Activated T-cell treated with anti-CD3 and anti-CD28 coated beads, Interleukin-2, amount 50 U/mL, for 24 hours (primary cell): ENCODE data around the gene CLPSL1.
A peak's percentile ranks its signal among the peaks of the same experiment; 100 is the strongest.
"Not testable (repeated sequence)": the region's sequence is repeated elsewhere in the genome, so short reads cannot be mapped to it uniquely, and the experiment has no call there.

Experiments used
- DNase-seq: peaks from one replicate; pipeline ENCODE4 v3.0.0-alpha.2; 2020
- H3K27ac Mint-ChIP-seq: 2 replicates; pipeline ENCODE4 v1.8.0; 2020; ENCODE audit warnings: mild to moderate bottlenecking, mixed read lengths
- H3K27me3 Mint-ChIP-seq: 2 replicates; pipeline ENCODE4 v1.8.0; 2020; ENCODE audit warnings: mixed read lengths
- H3K36me3 Mint-ChIP-seq: 2 replicates; pipeline ENCODE4 v1.8.0; 2020; ENCODE audit warnings: low read depth, mixed read lengths
- H3K4me1 Mint-ChIP-seq: 2 replicates; pipeline ENCODE4 v1.8.0; 2020; ENCODE audit warnings: low read depth, mixed read lengths
- H3K4me3 Mint-ChIP-seq: 2 replicates; pipeline ENCODE4 v1.8.0; 2020; ENCODE audit warnings: mild to moderate bottlenecking, moderate library complexity, mixed read lengths
- H3K9me3 Mint-ChIP-seq: 2 replicates; pipeline ENCODE4 v1.8.0; 2020; ENCODE audit warnings: mixed read lengths

CLPSL1 gene, protein sequence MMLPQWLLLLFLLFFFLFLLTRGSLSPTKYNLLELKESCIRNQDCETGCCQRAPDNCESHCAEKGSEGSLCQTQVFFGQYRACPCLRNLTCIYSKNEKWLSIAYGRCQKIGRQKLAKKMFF

DNA sequence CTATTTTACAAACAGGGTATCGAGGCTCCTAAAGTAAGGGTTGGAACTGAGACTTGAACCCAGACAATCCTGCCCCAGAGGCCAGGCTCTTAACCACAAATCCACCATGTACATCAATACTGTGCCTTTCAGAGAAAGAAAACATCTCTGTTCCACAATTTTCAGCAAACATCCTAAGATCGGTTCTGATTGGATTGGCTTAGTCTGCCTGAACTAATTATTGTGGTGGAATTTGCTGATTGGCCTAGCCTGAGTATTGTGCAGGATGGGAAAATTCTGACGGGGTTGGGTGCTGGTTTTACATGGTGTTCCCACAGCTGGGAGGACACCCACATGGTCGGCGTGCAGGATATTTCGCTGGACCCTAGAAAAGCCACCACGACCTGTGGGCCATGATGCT is at the start of gene CLPSL1:
CLPSL1 (plus strand) TSS at position 301 of the 400 bp plus-strand sequence; CDS start at position 393, 92 bp downstream.
- H3K36me3 Mint-ChIP-seq = no peaks in the 10 kb centered on the region
- H3K4me3 Mint-ChIP-seq = no peak within 1 kb of the TSS
- no peaks in the 10 kb centered on the region for H3K9me3 Mint-ChIP-seq
- peaks cover 3% of the 10 kb centered on the region for H3K4me1 Mint-ChIP-seq
- DNase-seq = no peak
- peaks cover 34% of the 10 kb centered on the region for H3K27me3 Mint-ChIP-seq
- no peak within 1 kb of the TSS for H3K27ac Mint-ChIP-seq

DNA sequence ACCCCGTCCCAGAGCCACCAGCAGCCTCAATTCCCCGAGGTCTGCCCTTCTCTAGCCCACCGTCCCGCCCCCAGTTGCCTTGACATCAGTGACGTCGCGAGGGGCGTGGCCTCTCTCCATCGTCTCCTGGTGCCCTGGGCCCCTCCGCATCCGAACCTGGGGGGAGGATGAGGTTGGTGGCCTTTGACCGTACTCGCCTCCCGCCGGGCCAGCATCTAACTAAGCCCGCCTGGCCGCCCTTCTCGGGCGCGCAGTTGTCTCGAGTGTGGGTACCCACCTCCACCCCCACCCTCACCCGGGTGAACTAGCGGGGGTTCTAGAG is 49.4 kb upstream of the CLPSL1 start:
- Mint-ChIP-seq H3K27me3 (no peaks in the 10 kb centered on the region), H3K27ac (peak overlapping the region; percentile 96), H3K4me3 (peak overlapping the region; percentile 84), H3K9me3 (no peaks in the 10 kb centered on the region), H3K4me1 (peaks cover 89% of the 10 kb centered on the region), H3K36me3 (no peaks in the 10 kb centered on the region)
- peak; percentile 96 for DNase-seq

DNA sequence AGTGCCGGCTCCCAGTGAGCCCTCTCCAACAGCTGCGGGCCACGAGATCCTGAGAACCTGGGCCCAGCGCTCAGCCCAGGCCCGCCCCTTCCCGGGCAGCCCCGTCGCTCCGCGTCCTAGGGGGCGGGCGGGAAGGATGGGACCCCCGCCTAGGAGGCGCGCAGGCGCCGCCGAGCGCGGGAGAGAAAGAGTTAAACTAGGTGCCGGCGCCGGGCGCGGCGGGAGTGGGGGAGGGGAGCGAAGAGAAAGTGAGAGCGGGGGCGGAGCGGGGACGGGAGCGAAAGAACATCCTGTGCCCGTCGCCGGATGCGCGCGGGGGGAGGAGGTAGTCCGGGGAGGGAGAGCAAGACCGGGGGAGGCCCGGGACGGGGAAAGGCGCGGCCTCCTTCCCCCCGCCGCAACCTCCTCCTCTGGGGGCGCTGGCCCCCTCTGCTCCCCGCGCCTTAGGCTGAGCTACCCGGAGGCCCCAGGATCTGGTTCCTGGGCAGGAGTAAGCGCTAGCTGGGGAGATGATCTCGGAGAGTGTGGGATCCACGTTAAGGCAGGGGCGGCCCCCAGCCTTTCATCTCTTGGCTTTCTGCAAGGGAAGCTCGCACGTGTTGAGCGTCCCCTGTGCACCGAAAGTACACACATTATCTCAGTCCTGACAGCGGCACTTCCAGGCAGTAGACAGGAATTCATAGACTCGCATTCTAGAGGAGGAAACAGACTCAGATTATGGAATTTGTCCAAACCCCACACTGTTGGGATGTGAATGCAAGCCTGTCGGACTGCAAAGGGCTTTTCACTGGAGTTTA is 48.9 kb upstream of the CLPSL1 start:
- Mint-ChIP-seq H3K36me3 (no peaks in the 10 kb centered on the region), H3K4me1 (peaks cover 88% of the 10 kb centered on the region), H3K4me3 (peak overlapping the region; percentile 84), H3K27ac (peak overlapping the region; percentile 96), H3K9me3 (no peaks in the 10 kb centered on the region), H3K27me3 (no peaks in the 10 kb centered on the region)
- DNase-seq = peak; percentile 96

DNA sequence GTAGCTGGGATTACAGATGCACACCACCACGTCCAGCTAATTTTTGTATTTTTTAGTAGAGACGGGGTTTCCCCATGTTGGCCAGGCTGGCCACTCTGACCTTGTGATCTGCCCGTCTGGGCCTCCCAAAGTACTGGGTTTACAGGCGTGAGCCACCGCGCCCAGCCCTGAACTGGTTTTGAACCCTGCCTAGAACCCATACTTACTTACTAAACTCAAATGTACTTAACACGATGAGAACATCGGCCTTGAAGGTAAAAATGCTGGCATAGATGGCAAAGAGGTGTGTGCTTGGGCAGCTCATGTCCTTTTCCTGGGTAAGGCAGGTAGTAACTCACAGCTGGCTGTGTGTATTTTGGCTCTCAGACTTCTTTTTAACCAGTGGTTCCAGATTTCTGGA is 47.2 kb upstream of the CLPSL1 start:
- Mint-ChIP-seq H3K4me1 (peaks cover 80% of the 10 kb centered on the region), H3K36me3 (no peaks in the 10 kb centered on the region), H3K9me3 (no peaks in the 10 kb centered on the region), H3K27ac (peak overlapping the region; percentile 64), H3K4me3 (no peak overlapping the region), H3K27me3 (no peaks in the 10 kb centered on the region)
- no peak for DNase-seq

DNA sequence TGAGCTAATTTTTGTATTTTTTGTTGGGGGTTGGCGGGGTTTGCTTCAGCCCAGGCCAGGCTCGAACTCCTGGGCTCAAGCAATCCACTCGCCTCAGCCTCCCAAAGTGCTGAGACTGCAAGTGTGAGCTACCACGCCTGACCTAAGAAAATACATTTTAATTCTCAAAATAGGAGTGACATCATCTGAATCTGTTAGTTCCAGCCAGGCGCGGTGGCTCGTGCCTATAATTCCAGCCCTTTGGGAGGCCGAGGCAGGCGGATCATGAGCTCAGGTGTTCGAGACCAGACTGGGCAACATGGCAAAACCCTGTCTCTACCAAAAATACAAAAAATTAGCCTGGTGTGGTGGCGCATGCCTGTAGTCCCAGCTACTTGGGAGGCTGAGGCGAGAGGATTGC is 46.5 kb upstream of the CLPSL1 start:
- peaks cover 73% of the 10 kb centered on the region for H3K4me1 Mint-ChIP-seq
- not testable (repeated sequence) for H3K36me3 Mint-ChIP-seq, H3K4me3 Mint-ChIP-seq, H3K27ac Mint-ChIP-seq, DNase-seq, H3K9me3 Mint-ChIP-seq, H3K27me3 Mint-ChIP-seq

DNA sequence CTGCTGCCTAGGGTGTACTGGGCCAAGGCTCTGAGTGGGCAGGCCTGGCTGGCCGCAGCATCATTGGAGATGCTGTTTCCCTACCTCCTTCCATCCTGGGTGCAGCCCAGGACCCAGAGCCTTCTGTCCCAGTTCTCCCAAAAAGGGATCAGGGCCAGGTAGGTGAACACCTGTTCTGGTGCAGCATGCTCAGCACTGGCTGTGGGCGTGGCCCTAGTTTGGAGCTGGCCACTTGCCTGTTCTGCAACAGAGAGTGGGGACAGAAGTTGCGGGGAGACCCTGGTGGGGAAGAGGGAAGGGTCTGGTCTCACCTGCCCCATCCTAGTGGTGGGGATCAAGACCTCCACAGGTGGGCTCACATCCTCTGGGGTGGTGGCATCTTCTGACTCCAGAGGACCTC is 45.4 kb upstream of the CLPSL1 start:
- Mint-ChIP-seq H3K27me3 (no peaks in the 10 kb centered on the region), H3K27ac (no peak overlapping the region), H3K9me3 (no peaks in the 10 kb centered on the region), H3K4me3 (no peak overlapping the region), H3K36me3 (no peaks in the 10 kb centered on the region), H3K4me1 (peaks cover 61% of the 10 kb centered on the region)
- peak; percentile 41 for DNase-seq

DNA sequence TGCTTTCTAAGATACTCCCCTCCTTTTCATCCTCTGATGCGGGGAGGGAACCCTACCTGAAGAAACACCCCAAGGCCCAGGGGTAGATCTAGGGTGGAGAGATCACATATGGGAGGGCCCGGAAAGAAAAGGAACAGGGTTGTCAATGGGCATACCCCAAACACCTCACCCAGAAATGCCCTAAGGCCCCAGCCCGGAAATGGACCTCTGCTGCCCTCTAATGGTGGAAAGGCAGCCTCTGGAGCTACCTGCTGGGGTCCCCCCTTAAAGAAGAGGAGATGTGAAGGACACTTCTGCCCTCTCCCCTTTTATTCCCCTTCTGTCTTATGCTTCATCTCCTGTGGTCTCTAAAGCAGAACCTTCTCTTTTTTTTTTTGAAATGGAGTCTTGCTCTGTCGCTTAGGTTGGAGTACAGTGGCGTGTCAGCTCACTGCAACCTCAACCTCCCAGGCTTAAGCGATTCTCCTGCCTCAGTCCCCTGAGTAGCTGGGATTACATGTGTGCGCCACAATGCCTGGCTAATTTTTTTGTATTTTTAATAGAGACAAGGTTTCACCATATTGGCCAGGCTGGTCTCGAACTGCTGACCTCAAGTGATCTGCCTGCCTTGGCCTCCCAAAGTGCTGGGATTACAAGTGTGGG is 44.4 kb upstream of the CLPSL1 start:
- peak; percentile 88 for DNase-seq
- peaks cover 53% of the 10 kb centered on the region for H3K4me1 Mint-ChIP-seq
- H3K27me3 Mint-ChIP-seq = no peaks in the 10 kb centered on the region
- H3K4me3 Mint-ChIP-seq = no peak overlapping the region
- H3K27ac Mint-ChIP-seq = no peak overlapping the region
- no peaks in the 10 kb centered on the region for H3K36me3 Mint-ChIP-seq
- no peaks in the 10 kb centered on the region for H3K9me3 Mint-ChIP-seq

DNA sequence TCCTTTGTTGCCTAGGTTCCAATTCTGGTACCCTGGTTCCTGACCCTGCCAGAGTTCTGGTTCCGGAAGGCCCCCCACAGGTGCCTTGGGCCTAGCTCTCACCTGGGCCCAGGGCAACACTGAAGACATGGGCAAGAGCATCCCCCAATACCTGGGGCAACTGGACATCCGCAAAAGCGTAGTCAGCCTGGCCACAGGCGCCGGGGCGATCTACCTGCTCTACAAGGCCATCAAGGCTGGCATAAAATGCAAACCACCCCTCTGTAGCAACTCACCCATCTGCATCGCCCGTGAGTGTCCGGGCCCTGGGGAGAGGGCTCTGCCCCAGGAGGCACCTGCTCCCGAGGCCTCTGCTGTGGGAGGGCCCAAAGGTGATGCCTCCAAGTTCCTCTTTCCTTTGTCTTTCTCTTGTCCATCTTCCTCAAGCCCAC is 43.8 kb upstream of the CLPSL1 start, which contains the start of gene ARMC12:
ARMC12 (plus strand) TSS at position 51 of the 431 bp plus-strand sequence; CDS start at position 128, 77 bp downstream.
- no peak within 1 kb of the TSS for H3K4me3 Mint-ChIP-seq
- no peak for DNase-seq
- no peaks in the 10 kb centered on the region for H3K36me3 Mint-ChIP-seq
- no peaks in the 10 kb centered on the region for H3K9me3 Mint-ChIP-seq
- peaks cover 52% of the 10 kb centered on the region for H3K4me1 Mint-ChIP-seq
- peak within 1 kb of the TSS; percentile 70 for H3K27ac Mint-ChIP-seq
- no peaks in the 10 kb centered on the region for H3K27me3 Mint-ChIP-seq

DNA sequence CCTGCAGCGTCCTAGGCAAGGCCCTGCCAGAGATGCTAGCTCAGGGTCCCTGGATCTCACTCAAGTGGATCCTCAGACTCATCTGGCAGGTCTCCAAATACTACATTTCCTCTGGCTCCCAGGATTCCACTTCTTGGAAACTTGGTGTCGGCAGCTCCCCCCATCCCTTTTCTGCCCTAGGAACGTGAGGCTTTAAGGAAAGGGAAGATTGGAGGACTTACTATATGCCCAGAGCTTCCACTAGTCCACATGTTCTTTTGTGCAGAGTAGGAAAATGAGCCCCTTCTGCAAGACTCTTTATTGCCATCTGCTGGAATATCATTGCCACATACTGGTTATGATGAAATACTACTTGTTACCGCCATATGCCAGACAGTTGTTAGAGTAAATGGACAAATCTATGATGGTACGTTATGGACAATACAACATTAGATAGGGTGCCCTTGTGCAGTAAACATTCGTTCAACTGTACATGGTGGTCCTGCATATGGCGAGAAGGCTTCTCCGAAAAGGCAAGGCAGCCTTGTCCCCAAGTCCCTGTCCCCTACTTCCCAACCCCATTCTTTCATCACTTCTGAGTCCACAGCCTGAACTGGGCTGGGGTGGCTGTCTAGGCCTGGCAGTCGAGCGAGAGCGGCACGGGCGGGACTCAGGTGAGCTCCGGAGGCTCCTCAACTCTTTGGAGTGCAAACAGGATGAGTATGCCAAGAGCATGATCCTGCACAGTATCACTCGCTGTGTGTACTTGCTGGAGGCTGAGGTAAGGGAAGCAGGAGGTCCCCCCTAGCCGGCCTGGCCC is 43.2 kb upstream of the CLPSL1 start:
- peak; percentile 60 for DNase-seq
- Mint-ChIP-seq H3K27me3 (no peaks in the 10 kb centered on the region), H3K4me3 (no peak overlapping the region), H3K27ac (peak overlapping the region; percentile 70), H3K9me3 (no peaks in the 10 kb centered on the region), H3K36me3 (no peaks in the 10 kb centered on the region), H3K4me1 (peaks cover 46% of the 10 kb centered on the region)

DNA sequence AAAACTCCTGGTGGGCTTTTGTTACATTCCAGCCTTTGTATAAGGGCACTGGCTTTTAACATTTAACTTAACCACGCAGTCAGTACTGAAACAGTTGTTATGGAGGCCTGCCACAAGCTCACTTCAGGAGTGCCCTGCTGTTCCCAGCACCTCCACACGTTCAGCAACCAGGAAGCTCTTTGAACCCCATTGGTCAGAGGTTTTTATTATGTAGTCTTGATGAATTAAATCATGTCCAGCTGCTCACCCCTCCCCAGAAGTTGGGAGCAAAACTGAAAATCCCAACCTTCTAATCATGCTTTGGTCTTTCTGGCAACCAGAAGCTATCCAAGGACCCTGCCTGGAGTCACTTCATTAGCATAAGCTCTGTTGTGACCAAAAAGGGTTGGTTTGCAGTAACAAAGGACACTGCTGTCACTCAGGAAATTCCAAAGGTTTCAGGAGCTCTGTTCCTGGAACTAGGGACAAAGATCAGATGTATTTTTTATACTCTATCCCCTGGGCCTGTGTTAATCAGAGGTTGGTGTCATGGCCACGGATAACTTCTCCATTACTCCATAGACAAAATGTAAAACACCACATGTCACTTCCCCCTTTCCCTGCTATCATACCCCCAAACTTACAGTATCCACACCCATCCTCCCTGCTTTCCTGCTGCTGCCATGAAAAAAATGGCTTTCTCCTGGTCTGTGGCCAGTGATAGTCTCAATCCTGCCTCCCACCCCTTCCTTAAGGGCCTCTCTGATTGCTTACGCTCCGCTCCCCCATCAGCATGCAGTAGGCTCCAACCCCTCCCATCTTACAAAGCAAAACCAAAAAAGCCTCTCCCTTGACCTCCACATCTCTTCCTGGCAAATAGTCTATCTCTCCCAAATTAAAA is 40.9 kb upstream of the CLPSL1 start:
- no peak overlapping the region for H3K27ac Mint-ChIP-seq
- DNase-seq = no peak
- no peaks in the 10 kb centered on the region for H3K36me3 Mint-ChIP-seq
- peaks cover 24% of the 10 kb centered on the region for H3K4me1 Mint-ChIP-seq
- no peaks in the 10 kb centered on the region for H3K9me3 Mint-ChIP-seq
- no peak overlapping the region for H3K4me3 Mint-ChIP-seq
- H3K27me3 Mint-ChIP-seq = no peaks in the 10 kb centered on the region

DNA sequence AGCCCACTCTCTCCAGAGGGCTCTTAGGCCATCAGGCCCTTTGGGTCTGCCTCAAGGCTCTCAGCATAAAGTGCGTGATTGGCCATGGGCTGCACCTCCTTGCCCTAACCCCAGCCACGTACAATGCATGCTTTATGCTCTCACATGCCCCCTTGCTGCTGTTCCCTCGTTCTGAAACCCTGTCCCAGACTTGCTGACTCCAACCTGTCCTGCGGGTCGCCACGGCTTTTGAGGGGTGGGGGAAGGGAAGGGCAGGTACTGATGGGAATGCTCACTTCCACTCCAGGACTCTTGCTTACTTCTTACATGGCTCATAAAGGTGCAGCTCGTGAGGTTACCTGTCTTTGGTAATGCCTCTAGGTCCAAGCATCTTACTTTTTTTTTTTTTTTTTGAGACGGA is 38.0 kb upstream of the CLPSL1 start:
- Mint-ChIP-seq H3K4me1 (no peaks in the 10 kb centered on the region), H3K36me3 (no peaks in the 10 kb centered on the region), H3K27ac (no peak overlapping the region), H3K4me3 (no peak overlapping the region), H3K9me3 (no peaks in the 10 kb centered on the region), H3K27me3 (no peaks in the 10 kb centered on the region)
- no peak for DNase-seq

DNA sequence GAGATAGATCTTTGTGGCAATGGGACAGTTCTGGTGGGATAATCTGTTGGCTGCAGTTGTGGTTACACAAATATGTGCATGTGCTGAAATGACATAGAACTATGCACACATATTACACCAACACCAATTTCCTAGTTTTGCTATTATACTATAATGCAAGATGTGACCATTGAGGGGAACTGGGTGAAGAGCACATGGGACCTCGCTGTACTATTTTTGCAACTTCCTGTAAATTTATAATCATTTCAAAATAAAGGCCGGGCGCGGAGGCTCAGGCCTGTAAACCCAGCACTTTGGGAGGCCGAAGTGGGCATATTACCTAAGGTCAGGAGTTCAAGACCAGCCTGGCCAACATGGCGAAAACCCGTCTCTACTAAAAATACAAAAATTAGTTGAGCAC is 35.3 kb upstream of the CLPSL1 start:
- Mint-ChIP-seq H3K9me3 (no peaks in the 10 kb centered on the region), H3K27ac (no peak overlapping the region), H3K27me3 (no peaks in the 10 kb centered on the region), H3K4me3 (no peak overlapping the region), H3K36me3 (no peaks in the 10 kb centered on the region), H3K4me1 (peaks cover 2% of the 10 kb centered on the region)
- no peak for DNase-seq

DNA sequence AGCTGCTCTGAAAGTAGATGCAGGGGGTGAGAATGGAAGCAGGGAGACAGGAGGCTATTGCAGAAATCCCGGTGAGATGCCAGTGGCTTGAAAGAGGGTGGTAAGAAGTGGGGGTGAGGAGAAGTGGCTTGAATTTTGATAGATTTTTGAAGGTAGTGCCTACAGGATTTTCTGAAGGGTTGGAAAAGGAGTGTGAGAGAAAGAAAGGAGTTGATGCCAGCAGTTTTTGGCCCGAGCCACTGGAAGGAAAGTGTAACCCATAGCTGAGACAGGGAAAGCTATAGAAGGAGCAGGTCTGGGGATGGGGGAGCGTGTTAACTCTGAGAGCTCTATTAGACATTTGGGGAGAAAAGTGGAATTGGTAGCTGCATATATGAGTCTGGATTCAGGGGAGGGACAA is 34.3 kb upstream of the CLPSL1 start:
- H3K36me3 Mint-ChIP-seq = no peaks in the 10 kb centered on the region
- H3K9me3 Mint-ChIP-seq = no peaks in the 10 kb centered on the region
- H3K27me3 Mint-ChIP-seq = no peaks in the 10 kb centered on the region
- DNase-seq = no peak
- H3K4me3 Mint-ChIP-seq = no peak overlapping the region
- H3K27ac Mint-ChIP-seq = no peak overlapping the region
- H3K4me1 Mint-ChIP-seq = peaks cover 11% of the 10 kb centered on the region

DNA sequence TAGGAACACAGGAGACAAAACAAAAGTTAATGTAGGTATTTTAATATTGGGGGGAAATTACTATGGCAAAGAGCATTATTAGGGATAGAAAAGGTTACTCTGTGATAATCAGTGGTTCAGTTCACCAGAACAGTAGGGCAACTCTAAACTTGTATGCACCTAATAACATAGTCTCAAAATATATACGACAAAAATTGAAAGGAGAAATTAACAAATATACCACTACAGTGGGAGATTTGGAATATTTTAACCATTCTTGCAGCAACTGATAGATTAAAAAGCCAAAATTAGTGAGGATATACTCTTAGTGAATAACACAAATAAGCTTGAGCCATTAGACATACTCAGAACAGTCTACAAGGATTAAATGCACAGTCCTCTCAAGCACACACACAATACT is 32.9 kb upstream of the CLPSL1 start:
- DNase-seq = no peak
- H3K4me1 Mint-ChIP-seq = peaks cover 17% of the 10 kb centered on the region
- no peaks in the 10 kb centered on the region for H3K36me3 Mint-ChIP-seq
- H3K9me3 Mint-ChIP-seq = no peaks in the 10 kb centered on the region
- no peak overlapping the region for H3K4me3 Mint-ChIP-seq
- H3K27me3 Mint-ChIP-seq = no peaks in the 10 kb centered on the region
- H3K27ac Mint-ChIP-seq = no peak overlapping the region
